SK-N-SH (cell line): ENCODE results near the gene CREB5.

Source experiments
- ELF1 ChIP-seq: IDR thresholded peaks from 2 replicates; pipeline ENCODE4 v1.4.0; 2012
- EZH2phosphoT487 ChIP-seq: fragments of 200-600 bp; sonication (generic); IDR thresholded peaks from 2 replicates; pipeline ENCODE4 v1.6.1; 2017; ENCODE audit warnings: low read depth, mixed run types, mild to moderate bottlenecking, antibody characterized with exemption, moderate library complexity, borderline replicate concordance
- GATA2 ChIP-seq: sonication (generic); formaldehyde crosslinking; IDR thresholded peaks from 2 replicates; pipeline ENCODE4 v1.5.0; 2020; ENCODE audit warnings: mild to moderate bottlenecking, missing genetic modification reagents
- MEF2A ChIP-seq: IDR thresholded peaks from 2 replicates; pipeline ENCODE4 v1.4.0; 2012; ENCODE audit warnings: low read depth, borderline replicate concordance
- NRF1 ChIP-seq: IDR thresholded peaks from 2 replicates; pipeline ENCODE4 v1.6.1; 2012; ENCODE audit warnings: low read depth, mild to moderate bottlenecking, low read length
- POLR2AphosphoS5 ChIP-seq: IDR thresholded peaks from 2 replicates; pipeline ENCODE4 v1.6.1; 2012; ENCODE audit warnings: low read depth, low read length
- RAD21 ChIP-seq: IDR thresholded peaks from 2 replicates; pipeline ENCODE4 v1.6.1; 2012; ENCODE audit warnings: mild to moderate bottlenecking, low read length
- RFX5 ChIP-seq: IDR thresholded peaks from 2 replicates; pipeline ENCODE4 v1.6.1; 2012; ENCODE audit warnings: mild to moderate bottlenecking, improper control_type of control experiment, low read length
- SIN3A ChIP-seq: IDR thresholded peaks from 2 replicates; pipeline ENCODE4 v1.6.1; 2012; ENCODE audit warnings: low read depth, mild to moderate bottlenecking, low read length, moderate library complexity, borderline replicate concordance
- TF ChIP-seq, protein P1 (sequence below): fragments of 200-600 bp; sonication (generic); IDR thresholded peaks from 2 replicates; pipeline ENCODE4 v1.6.1; 2017; ENCODE audit warnings: antibody characterized with exemption, mild to moderate bottlenecking, moderate library complexity

GRCh38 chr7:28580665-28581064, 168.3 kb downstream of the CREB5 start:
- no peak for TF ChIP-seq ELF1
- TF ChIP-seq, protein P1, sequence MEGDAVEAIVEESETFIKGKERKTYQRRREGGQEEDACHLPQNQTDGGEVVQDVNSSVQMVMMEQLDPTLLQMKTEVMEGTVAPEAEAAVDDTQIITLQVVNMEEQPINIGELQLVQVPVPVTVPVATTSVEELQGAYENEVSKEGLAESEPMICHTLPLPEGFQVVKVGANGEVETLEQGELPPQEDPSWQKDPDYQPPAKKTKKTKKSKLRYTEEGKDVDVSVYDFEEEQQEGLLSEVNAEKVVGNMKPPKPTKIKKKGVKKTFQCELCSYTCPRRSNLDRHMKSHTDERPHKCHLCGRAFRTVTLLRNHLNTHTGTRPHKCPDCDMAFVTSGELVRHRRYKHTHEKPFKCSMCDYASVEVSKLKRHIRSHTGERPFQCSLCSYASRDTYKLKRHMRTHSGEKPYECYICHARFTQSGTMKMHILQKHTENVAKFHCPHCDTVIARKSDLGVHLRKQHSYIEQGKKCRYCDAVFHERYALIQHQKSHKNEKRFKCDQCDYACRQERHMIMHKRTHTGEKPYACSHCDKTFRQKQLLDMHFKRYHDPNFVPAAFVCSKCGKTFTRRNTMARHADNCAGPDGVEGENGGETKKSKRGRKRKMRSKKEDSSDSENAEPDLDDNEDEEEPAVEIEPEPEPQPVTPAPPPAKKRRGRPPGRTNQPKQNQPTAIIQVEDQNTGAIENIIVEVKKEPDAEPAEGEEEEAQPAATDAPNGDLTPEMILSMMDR: no peak
- TF ChIP-seq RFX5: no peak
- TF ChIP-seq MEF2A: no peak
- no peak for TF ChIP-seq POLR2AphosphoS5
- TF ChIP-seq GATA2 (CRISPR knock-in tag): no peak
- no peak for TF ChIP-seq SIN3A
- no peak for TF ChIP-seq RAD21
- no peak for TF ChIP-seq NRF1
- TF ChIP-seq EZH2phosphoT487: no peak
